Hematopoietic multipotent progenitor cell treated with erythropoietin and hydrocortisone succinate and interleukin-3 and kit ligand, for 8 days (in vitro differentiated cells): Measurements from ENCODE around the gene BRD1.
A peak's percentile ranks its signal among the peaks of the same experiment; 100 is the strongest.
"Not testable (repeated sequence)": the region's sequence is repeated elsewhere in the genome, so short reads cannot be mapped to it uniquely, and the experiment has no call there.

Experiments
- DNase-seq: peaks from one replicate; pipeline ENCODE4 v3.0.0-alpha.2; 2015

Gene BRD1

DNA sequence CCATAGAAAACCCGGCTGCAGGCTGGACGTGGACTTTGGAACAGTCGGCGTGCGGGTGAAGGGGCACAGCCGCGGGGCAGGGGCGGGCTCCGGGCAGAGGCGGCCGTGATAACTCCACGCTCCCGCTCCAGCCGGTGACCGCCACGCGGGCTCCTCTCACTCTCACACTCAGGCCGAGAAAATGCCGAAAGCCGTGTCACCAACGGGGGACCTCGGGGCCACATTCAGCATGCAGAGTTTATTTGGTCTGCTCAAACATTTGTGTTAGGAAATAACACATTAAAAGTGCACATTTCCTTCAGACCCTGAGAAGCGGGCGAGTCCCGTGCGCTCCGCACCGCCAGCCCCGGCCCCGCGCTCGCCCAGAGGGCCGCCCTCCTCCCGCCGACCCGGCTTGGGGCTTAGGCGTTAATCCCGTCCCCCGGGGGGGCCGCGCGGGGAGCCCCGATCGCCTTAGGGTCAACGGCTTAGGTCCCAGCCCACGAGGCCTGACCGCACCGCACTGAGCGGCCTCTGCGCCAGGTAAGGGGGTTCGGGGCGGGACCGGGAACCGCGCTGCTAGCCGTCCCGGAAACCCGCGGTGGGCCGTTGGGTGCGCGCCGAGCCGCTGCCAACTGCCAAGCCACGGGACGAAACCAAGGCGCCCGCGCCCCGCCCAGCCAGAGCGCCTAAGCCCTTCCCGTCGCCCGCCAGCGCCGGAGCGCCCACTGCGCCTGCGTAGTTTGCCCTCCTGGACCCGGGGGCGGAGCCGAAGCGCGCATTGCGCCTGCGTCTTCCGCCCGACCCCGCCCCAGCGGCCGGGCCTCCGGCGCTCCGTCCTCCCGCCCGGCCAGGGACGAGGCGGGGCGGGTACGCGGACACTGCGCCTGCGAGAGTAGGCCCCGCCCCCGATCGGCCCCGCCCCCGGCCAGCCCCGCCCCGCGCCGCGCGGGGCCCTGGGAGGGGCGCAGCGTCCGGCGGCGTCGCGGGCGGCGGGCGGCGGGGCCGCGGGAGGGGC is 25.5 kb upstream of the BRD1 start, which contains the start of gene ZBED4:
TSS of gene ZBED4 (plus strand) at position 947 of the 997 bp plus-strand sequence. CDS start 29,819 bp downstream, outside the sequence.
- peak; percentile 97 for DNase-seq

DNA sequence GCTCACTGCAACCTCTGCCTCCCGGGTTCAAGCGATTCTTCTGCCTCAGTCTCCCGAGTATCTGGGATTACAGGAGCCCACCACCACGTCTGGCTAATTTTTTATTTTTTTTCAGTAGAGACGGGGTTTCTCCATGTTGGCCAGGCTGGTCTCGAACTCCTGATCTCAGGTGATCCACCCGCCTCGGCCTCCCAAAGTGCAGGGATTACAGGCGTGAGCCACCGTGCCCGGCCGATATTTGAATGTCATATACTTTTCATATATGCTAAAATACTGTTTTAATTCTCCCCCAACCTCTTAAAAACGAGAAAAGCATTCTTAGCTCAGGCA is 24.9 kb upstream of the BRD1 start:
- DNase-seq, result not testable (repeated sequence)

DNA sequence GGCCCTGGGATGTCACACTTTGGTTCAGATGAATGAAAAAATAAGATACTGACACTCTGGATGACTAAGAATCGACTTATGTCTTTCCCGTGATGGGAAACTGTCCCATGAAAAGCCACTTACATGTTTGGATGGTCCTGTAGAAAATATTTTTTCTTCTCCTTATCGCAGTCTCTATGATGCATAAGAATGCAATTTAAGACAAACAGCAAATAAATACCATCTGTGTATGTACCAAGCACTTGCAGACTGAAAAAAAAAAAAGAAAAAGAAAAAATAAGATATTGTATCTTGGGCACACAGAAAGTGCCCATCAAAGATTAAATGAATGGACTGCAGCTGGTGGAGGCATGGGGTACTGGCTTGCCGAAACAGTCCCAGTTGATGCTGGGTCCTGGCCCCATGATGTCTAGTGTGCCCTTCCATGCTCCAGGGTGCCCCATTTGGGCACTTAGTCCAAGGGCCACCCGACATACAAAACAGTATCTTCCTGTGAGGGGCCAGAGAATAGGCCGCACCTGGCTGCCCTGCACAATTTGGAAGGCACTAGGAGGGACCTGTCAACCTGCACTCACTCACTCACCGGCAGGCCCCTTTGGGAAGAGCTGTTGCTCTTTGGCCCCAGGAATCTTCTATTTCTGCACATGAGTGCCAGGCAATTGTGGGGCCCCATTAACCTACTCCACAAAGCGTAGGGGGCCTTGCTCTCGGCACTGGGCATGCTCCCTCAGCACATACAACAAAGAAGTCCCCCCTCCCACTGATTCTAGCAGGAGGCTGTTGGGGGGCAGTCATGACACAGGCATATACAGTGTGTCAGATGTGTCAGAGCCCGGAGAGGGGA is 23.5 kb upstream of the BRD1 start:
- DNase-seq, result no peak

DNA sequence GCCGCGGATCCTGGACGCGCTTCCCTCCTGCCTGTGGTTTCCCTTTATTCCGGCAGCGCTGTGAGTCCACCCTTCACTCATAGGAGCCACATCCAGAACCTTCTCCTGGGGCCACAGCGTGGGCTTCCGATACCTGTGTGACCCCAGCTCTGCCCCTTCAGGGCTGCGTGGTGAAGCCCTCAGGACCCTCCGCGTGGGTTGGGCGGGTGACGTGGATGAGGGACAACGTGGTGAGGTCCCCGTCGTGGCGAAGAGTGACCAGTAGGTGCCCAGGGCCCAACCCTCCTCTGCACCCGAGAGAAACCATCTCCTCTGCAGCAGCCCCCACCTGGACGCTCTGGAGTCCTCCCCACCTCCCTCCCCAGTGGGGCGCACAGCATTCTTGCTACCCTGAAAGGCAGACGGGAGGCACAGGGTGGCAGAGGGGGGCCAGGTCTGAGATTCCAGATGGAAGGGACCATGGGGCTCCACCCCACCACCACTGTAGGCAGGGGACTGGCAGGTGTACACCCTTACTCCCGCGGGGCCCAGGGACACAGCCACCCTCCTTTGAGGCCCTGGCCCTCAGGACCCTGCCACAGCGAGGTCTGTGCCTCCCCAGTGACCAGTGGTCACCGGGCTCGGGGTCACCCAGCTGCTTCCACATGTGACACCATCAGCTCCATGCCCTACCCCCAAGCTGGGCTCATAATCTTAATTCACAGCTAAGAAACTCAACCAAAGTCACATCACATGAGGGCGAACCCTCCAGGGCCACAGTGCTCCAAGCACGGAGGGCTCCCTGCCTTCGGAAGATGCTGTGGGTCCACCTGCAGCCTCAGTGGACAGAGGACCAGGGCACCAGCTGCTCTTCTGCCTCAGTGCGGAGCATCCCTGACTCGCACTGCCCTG is 22.6 kb upstream of the BRD1 start:
- DNase-seq, result no peak

DNA sequence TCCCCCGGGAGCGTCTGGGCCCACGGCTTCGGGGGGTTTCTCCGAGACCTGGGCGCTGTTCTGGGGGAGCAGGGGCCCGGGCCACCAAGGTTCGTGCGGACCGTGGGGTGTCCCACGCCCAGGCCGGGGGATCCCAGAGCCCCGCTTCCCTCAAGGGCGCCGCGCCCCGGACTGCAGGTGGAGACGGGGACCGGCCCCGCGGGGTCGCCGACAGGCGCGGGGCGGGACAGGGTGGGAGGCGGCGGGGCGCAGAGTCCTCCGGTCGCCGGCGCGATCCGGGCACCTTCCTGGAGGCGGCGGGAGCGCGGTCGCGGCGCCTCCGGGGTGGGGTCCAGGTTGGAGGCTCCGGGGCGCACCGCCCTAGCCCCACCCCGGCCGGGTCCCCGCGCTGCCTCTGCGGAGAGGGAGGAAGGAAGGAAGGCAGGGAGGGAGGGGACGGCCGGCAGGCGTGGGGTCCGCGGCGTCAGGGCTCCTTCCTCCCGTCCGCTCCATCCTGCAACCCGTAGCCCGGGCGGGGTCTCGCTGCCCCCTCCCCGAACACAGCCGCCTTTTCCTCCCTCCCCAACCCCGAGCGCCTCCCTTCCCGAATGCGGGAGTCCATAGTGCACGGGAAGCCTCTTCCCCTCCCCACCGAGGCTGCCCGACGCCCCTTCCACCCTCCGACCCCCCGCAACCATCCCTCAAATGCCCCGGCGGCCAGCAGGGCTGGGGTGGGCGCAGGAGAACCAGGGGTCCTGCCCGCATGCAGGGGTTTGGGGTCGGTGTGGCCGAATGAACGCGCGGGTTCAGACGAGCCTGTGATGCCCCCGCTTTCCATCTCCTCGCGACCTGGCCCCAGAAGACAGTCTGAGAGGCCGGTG is 21.7 kb upstream of the BRD1 start:
- DNase-seq, result no peak

DNA sequence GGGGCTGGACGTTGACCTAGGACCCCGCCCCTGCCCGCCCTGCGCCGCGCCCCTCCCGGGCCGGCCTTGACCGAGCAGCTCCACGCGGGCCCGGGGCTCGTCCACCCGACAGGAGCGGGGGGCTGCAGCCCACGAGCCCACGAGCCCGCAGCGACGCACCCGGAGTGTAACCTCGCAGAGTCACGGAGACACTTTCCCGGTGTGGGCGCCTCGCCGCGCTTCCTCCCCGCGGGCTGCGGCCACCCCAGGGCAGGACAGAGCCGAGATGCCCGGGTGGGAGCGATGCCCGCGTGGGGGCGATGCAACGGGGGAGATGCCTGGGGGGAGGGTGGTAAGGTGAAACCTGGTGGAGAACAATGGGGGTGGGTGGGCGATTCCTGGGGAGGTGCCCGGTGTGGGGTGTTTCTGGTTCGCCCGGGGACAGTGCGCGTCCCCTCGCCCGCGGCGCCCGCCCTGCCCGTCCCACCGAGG is 21.1 kb upstream of the BRD1 start:
- DNase-seq, result no peak

DNA sequence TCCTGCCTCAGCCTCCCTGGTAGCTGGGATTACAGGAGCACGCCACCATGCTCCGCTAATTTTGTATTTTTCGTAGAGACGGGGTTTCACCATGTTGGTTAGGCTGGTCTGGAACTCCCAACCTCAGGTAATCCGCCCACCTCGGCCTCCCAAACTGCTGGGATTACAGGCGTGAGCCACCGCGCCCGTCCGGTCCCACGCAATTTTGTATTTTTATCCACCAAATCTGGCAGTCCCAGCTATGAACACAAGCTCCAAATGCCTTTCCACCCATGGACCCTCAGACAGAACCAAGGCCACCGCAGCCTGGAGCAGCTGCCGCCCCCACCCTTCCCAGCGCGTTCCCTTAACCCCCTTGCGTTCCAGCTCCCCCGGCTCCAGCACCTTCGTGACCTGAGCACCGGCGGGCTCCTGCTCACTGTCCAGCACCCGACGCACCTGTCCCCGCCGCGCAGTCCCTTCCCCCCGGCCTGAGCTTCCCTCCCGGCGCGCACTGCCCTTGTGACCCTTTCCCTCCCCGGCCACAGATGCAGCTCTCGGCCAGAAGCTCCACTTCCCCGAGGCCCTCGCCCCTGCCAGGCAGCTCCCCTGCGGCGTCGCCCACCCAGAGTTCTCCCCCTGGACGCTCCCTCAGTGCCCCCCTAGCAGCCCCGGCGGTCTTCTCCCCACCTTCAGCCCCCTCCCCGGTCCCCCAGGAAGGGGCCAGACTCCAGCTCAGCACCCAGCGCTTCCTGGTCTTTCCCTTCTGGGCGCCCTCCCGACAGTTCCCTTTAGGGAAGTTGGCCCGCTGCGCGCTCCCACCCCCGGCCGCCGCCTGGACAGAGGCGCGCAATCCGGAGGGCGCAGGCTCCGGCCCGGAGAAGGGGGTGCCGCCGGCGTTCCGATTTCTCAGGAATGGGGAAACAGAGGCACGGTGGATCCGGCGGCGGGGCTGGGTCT is 20.3 kb upstream of the BRD1 start:
- no peak for DNase-seq

DNA sequence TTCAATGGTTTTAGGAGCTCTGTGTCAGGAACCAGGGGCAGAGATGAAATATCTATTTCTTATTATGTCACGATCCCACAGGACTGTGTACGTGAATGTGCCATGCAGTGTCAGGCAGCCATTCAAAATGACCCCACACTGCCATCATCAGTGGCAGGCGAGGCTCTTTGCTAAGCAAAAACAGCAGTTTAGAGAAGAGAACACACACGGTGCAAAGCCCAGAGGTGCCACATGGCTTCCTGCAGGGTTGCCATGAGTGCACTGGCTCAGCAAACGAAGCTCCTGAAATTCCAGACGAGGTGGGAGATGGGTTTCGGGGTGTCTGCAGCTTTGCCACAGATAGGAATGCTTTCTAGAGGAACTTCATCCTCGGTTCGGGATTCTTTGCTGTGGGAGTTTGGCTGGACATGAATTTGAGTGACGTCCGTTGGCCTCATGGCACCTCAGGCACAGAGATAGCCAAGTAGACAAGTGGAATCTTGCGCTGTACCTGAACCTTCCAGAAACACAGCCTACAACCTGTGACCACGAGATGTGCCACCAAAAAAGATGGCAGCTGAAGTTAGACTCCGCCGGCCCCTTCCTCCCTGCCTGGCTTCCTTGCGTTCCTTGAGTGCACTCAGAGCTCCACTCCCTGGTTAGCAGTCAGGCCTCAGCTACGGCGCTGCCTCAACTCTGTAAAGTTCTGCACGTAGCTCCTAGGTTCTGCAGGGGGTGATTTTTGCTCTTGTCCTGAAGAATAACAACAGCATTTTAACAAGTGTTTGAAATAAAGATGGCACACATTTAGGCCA is 18.2 kb upstream of the BRD1 start:
- DNase-seq, result no peak

DNA sequence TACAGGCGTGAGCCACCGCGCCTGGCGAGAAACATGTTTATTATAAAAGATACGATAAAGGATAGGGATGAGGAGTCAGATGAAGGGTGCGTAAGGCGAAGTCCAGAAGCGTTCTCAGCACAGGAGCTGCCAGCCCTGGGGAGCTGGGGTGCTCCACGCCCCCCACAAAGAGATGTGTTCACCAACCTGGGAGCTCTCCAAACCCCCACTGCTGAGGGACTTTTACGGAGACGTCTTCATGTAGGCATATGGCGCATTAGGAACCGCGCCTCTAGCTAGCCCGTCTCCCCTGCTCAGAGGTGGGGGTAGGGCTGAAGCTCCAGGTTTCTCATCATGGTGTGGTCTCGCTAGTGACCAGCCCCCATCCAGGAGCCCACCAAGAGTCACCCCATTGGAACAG is 17.6 kb upstream of the BRD1 start:
- no peak for DNase-seq

DNA sequence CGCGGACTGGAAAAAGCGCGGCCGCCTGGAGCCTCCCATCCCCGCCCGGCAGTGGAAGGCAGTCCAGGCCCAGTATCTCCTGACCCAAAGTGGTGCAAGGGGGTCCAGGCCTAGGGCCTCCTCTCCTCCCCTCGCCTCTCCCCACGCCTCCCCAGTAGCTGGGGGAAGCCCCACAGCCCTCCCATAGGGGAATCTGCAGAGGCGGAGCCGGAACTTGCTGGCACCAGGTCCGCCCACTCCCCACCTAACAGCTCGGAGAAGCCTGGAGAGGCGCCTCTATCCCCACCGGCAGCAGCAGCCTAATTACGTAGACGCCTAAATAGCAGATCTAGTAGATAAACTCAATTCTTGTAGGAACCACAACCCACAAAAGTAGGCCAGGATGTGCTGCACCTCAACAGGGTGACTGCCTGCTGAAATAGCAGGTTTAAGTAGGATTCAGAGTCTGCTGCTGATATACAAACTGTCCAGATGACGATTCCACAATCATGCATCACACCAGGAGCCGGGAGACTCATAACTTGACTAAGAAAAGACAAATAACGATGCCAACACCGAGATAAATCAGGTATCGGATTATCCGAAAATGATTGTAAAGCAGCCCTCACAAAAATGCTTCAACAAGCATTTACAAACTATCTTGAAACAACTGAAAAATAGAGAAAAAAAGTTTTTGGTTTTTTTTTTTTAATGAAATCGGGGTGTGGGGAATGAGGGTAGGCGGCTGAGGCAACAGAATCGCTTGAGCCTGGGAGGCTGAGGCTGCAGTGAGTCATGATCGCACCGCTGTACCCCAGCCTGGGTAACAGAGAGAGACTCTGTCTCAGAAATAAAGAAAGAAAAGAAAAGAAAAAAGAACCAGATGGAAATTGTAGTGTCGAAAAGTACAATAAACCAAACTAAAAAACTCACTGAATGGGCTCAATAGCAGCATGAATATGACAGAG is 11.4 kb upstream of the BRD1 start:
- peak; percentile 57 for DNase-seq

DNA sequence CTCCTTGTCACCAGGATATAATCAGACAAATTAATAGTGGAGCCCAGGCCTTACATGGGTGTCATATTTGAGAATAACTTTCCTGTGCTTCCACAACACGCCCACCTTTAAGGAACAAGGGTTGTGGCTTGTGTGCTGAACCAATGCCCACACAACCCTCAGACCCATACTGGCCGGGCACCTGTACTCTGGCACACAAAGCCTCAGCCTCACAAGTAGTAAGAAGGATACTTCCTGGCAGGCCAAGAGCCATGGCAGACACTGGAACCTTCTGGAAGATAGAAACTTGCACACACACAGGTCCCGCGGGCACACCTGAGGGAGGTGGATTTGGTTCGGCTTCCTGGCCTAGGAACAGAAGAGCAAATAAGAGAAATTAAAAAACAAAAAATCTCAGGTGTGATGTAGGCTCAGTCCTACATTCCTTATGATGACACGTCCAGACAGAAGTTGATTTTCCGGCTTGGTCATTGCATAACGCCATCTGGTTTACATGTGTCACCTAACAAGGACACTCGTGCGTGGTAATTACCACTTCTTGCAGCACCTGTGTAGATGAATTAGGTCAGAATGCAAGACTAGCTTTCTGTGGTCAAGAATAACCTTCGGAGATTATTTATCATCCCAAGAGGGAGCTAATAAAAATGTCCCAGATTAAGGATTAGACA is 5.8 kb upstream of the BRD1 start:
- DNase-seq, result no peak

DNA sequence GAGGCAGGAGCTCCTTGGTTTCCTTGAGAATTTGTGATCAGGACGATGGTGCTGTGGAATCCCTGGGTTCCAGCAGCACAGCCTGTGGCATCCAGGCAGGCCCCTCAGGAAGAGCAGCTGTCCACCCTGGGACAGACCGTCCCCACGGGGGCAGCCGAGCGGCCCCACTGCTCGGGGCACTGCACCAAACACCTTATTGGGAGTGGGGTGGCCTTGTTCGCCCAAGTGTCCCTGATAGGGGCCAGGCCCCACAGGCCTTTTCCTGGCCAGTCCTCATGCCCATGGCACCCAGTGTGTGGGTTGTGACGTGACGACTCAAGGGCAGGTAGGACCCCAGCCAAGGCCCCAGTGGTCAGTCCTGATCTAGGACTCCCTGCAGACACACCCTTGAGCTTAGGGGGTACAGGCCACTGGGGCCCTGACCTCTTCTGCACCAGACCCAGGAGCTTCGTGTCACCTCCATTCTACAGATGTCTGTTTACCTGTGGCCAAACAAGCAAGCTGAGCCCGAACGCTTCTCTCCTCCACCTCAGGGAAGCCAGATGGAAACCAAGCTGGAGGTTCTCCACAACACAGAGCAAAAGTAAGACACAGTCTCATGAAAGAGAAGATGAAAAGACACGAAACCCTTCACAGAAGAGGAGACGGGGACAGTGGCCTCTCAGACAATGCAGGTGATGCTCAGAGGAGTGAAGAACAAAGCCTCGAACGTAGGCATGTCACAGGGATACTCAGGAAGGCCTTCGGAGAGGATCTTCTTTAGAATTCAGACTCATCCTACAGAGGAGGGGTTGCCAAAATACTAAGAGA is 1.6 kb upstream of the BRD1 start:
- no peak for DNase-seq

DNA sequence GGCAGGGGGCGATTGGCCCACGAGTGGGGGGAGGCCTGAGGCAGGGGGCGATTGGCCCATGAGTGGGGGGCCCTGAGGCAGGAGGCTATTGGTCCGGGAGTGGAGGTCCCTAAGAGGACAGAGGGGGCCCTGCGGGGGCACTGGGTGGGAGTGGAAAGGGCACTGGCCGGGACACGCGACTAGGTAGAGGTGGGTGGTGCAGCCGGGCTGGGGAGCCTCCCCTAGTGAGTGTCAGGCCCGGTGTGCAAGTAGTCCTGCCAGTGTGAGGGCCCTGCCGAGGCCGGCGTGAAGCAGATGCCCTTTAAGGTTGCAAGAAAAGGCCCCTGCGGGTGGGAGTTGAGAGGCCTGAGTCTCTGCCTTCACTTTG is 909 bp upstream of the BRD1 start:
- no peak for DNase-seq

DNA sequence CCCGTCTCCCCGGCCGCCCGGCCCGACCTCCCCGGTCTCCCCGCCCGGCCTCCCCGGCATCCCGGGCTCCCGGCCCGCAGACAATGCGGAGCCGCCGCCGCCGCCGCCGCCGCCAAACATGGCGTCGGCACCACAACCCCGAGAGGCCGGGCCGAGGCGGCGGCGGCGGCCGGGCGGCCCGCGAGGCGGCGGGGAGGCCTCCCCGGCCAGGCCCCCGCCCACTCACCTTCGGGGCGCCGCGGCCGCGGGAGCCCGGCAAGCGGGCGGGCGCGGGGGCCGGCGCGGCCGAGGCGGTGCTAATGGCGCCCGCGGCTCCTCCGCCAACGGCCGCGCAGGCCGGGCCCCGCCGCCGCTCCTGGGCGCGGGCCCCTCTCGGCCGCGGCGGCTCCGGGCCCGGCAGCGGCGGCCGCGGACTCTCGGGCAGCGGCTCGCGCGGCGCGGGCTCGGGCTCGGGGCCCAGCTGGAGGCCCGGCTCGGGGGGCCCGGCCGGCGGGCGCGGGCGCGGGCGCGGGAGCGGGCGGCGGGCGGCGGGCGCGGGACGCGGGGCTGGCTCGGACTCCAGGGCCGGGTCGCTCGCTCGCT is 311 bp downstream of the BRD1 start:
- no peak for DNase-seq

DNA sequence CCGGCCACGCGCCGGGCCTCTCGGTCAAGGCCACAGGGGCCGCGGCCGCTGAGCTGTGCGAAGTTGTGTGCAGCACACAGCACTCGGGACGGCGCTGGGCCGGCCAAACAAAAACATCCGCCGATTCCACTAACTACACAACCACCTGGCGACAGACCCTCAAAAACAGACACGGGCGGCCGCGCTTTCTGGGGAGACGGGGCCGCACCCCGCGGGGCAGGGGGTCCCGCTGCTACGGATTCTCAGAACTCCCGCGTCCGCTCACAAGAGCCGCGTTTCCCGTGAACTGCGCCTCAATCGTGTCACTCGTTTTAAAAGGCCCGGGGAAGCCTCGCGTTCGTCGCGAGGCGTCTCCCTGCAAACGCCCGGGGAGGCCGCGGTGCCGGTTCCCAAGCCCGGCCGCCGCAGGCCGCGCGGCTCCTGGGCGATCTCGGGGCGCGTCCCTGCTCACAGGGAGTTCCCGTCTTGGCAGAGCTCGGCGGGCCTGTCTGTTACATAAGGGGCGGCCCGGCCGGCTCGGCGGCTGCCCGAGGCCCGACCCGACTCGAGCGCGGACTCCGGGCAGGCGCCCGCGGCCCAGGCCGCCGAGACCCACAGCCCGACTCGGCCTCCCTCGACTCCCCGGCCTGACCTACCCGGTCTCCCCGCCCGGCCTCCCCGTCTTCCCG is 936 bp downstream of the BRD1 start:
- peak; percentile 38 for DNase-seq
